Spleen (tissue), 11 donors: Measurements from ENCODE around the gene CMIP. TPM values are rescaled to one million over a fixed set of nuclear protein-coding genes. Genes with fewer than 3 reads are reported as not detected.

Source experiments
- DNase-seq: peaks from one replicate; pipeline ENCODE4 v3.0.0-alpha.2; 2020
- H3K27ac ChIP-seq, 8 donors: fragments of 200-600 bp; sonication (generic) in 7 of 8; 1 replicate in 4 of 8; 2 replicates in 4 of 8; pipeline versions ENCODE4 v1.5.0 to v1.8.0; 2016 to 2021; ENCODE audit warnings: inconsistent platforms in 4 of 8, mild to moderate bottlenecking in 4 of 8, moderate library complexity in 1 of 8
- H3K27me3 ChIP-seq, 7 donors: fragments of 200-600 bp; sonication (generic) in 6 of 7; replicated peaks in 1 of 7; 1 replicate in 4 of 7; 2 replicates in 3 of 7; pipeline versions ENCODE4 v1.5.0 to v1.8.0; 2016 to 2021; ENCODE audit warnings: inconsistent platforms in 3 of 7, mild to moderate bottlenecking in 1 of 7
- H3K36me3 ChIP-seq, 6 donors: fragments of 200-600 bp; sonication (generic) in 5 of 6; 1 replicate in 4 of 6; 2 replicates in 2 of 6; pipeline versions ENCODE4 v1.5.0 to v1.8.0; 2016 to 2021; ENCODE audit warnings: inconsistent platforms in 2 of 6
- H3K4me1 ChIP-seq, 6 donors: fragments of 200-600 bp; sonication (generic) in 5 of 6; 1 replicate in 3 of 6; 2 replicates in 3 of 6; pipeline versions ENCODE4 v1.5.0 to v1.8.0; 2016 to 2021; ENCODE audit warnings: inconsistent platforms in 3 of 6
- H3K4me3 ChIP-seq, 8 donors: fragments of 200-600 bp; sonication (generic) in 7 of 8; 1 replicate in 4 of 8; 2 replicates in 4 of 8; pipeline versions ENCODE4 v1.5.0 to v1.8.0; 2016 to 2021; ENCODE audit warnings: inconsistent platforms in 4 of 8, mild to moderate bottlenecking in 4 of 8, moderate library complexity in 2 of 8
- H3K9me3 ChIP-seq, 8 donors: fragments of 200-600 bp; sonication (generic) in 7 of 8; 1 replicate in 4 of 8; 2 replicates in 4 of 8; pipeline versions ENCODE4 v1.5.0 to v1.8.0; 2016 to 2021; ENCODE audit warnings: inconsistent platforms in 4 of 8
- POLR2A ChIP-seq, 3 donors: fragments of 450-650 bp; IDR thresholded peaks; one replicate each; pipeline ENCODE4 v1.5.1; 2017; ENCODE audit warnings: antibody characterized with exemption in 3 of 3, mild to moderate bottlenecking in 1 of 3
- POLR2AphosphoS5 ChIP-seq, 3 donors: sonication (generic); formaldehyde crosslinking; IDR thresholded peaks; one replicate each; pipeline ENCODE4 v1.5.1; 2017; ENCODE audit warnings: antibody characterized with exemption in 3 of 3
- WGBS, 5 donors: extraction: QIAGEN DNeasy Blood & Tissue Kit in 3 of 5; methylation state at CpG; one replicate each; pipeline versions ENCODE4 v1.1.5 to v1.1.7; 2013 to 2018; 5-methylcytosine and 5-hydroxymethylcytosine counted together
- intact Hi-C: fragments of 100-400 bp; cut with DNase I; formaldehyde crosslinking; loops from one replicate; pipeline ENCODE4 v1.15.0; 2023; ENCODE audit warnings: low total_unique reads
- microRNA-seq, 3 donors: library from miRNA; unstranded; fragments of <30 nt; microRNA quantifications; one replicate each; pipeline versions ENCODE4 to v1.1.0, GENCODE V29; 2019 to 2020
- polyA plus RNA-seq, 3 donors: library from polyadenylated mRNA; stranded (reverse); fragments of 200-250 nt; gene quantifications; one replicate each; pipeline ENCODE4 v1.2.1, GENCODE V29; 2013
- small RNA-seq, 4 donors: library from RNA; depleted of rRNA; stranded (forward); fragments of <200 nt; gene quantifications; one replicate each; pipeline ENCODE3, GENCODE V24; 2016
- total RNA-seq, 7 donors: library from RNA; depleted of rRNA in 3 of 7; stranded (reverse); fragments of >200 nt in 3 of 7; fragmentation: NEBNext Ultra II Directional in 4 of 7; extraction: Animal tissue kit (Norgen Biotek cat#: 25700) in 4 of 7; gene quantifications; one replicate each; pipeline versions ENCODE4 v1.1.0 to v1.2.1, GENCODE V29; 2016 to 2021
- TF ChIP-seq, protein P1 (sequence below), 11 experiments: fragments of 200-600 bp in 7 of 11; fragments of 450-650 bp in 4 of 11; sonication (generic) in 4 of 11; IDR thresholded peaks in 8 of 11; conservative IDR thresholded peaks in 3 of 11; 1 replicate in 7 of 11; 2 replicates in 4 of 11; pipeline versions ENCODE4 v1.4.0 to v1.8.0; 2016 to 2021; ENCODE audit warnings: antibody characterized with exemption in 11 of 11, inconsistent platforms in 4 of 11, mild to moderate bottlenecking in 1 of 11
- donor health status: healthy with polysubstance abuse.
- donor health status: DM: no; HTN: no; CAD: no; lungs with moderate emphysema.
- donor health status: DM: no; HTN: no; CAD: no.
- donor health status: Bipolar disorder and iron deficiency.
- donor health status: healthy.
- donor health status: DM: no; HTN: no; CAD: no.
- donor health status: DM: yes; HTN: yes; CAD: no.

The CMIP gene
- total and polyA plus RNA-seq, 10 donors, result 6.0 to 107 (median 63.6) TPM

DNA sequence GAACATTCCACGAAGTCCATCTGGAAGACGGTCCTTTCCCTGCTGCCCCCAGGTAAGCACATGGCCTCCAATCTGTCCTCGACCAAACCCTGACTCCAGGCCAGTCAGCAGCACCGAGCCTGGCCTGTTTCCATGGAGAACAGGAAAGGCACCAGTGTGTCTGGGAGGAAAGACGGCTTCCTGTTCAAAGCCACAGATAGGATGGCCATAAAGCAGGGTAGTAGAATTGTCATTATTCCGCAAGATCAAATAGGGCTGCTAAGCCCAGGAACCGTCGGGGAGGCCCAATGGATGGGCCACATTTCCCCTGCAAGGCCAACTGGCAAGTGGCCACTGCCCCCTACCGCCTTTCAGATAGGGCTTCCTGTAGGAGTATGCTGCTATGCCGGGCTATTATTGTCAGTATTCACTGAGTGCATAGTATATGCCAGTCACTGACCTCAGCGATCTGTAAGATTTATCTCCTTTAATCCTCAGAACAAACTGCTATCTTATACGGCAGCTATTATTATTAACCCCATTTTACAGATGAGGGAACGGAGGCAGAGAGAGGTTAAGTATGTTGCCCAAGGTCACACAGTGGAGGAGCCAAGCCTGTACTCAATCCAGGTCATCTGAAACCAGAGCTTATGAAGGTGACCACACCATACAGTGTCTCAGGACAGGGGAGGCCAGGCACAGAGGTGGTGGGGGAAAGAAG lies 311.5 kb downstream of the CMIP start:
- H3K4me3 ChIP-seq, result peak overlapping the region in 1 of 8 donors; percentile 19
- no peaks in the 10 kb centered on the region for H3K36me3 ChIP-seq
- no peak for TF ChIP-seq POLR2A (IDR thresholded peaks at IDR 0.05)
- peak in 2 of 3 donors; percentile 42 to 56 for TF ChIP-seq POLR2AphosphoS5 (IDR thresholded peaks at IDR 0.05)
- TF ChIP-seq, protein P1, sequence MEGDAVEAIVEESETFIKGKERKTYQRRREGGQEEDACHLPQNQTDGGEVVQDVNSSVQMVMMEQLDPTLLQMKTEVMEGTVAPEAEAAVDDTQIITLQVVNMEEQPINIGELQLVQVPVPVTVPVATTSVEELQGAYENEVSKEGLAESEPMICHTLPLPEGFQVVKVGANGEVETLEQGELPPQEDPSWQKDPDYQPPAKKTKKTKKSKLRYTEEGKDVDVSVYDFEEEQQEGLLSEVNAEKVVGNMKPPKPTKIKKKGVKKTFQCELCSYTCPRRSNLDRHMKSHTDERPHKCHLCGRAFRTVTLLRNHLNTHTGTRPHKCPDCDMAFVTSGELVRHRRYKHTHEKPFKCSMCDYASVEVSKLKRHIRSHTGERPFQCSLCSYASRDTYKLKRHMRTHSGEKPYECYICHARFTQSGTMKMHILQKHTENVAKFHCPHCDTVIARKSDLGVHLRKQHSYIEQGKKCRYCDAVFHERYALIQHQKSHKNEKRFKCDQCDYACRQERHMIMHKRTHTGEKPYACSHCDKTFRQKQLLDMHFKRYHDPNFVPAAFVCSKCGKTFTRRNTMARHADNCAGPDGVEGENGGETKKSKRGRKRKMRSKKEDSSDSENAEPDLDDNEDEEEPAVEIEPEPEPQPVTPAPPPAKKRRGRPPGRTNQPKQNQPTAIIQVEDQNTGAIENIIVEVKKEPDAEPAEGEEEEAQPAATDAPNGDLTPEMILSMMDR (IDR thresholded peaks at IDR 0.05 in 8 of 11, conservative IDR thresholded peaks at IDR 0.05 in 3 of 11), result peak in 1 of 11 experiments; percentile 25
- no peaks in the 10 kb centered on the region for H3K9me3 ChIP-seq
- intact Hi-C loops, result no loop called here
- peaks cover 13 to 75% (median 38%) of the 10 kb centered on the region in 6 donors for H3K4me1 ChIP-seq
- no peaks in the 10 kb centered on the region for H3K27me3 ChIP-seq
- peak; percentile 51 for DNase-seq
- WGBS, 5 donors, result 21 to 33% (median 29%) methylated on average over 13 of the region's 13 CpGs
- H3K27ac ChIP-seq, result peak overlapping the region in 4 of 8 donors; percentile 10 to 44 (median 28)

DNA sequence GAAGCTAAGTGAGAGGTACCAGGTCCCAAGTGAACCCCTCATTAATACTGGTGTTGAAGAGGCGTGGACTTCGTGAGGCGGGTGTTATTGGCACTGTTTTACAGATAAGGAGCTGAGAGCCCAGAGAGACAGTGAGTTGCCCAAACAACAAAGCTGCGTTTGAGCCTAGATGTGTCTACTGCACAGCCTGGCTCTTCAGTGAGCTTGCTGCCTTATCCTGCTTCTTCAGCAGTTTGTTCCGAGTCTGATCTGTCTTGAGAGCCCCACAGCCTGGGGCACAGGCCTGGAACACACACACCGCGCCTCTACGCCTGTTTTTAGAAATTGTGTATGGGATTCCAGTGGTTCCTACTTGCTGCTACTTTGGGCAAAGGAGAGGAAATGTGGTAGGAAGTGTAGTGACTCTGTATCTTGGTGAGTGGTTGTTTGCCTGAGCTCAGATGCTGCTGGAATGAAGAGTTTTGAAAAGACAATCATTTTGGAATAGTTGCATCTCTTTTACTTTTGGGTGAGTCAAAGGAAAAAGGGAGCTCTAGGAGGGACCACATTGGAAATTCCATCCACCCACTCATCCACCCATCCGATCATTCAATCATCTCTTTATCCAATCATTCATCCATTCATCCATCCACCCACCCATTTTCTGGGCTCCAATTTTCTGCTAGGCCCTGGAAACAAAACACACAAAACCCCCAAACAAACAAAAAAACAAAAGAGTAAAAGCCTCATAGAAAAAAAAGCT lies 312.2 kb downstream of the CMIP start:
- H3K36me3 ChIP-seq, result no peaks in the 10 kb centered on the region
- H3K4me3 ChIP-seq, result no peak overlapping the region
- WGBS, 5 donors, result 44 to 71% (median 50%) methylated on average over 9 of the region's 9 CpGs
- H3K4me1 ChIP-seq, result peaks cover 12 to 68% (median 32%) of the 10 kb centered on the region in 6 donors
- peak; percentile 59 for DNase-seq
- H3K9me3 ChIP-seq, result no peaks in the 10 kb centered on the region
- H3K27ac ChIP-seq, result peak overlapping the region in 3 of 8 donors; percentile 22 to 44 (median 33)
- no peaks in the 10 kb centered on the region for H3K27me3 ChIP-seq
- TF ChIP-seq POLR2A (IDR thresholded peaks at IDR 0.05) (no peak), POLR2AphosphoS5 (IDR thresholded peaks at IDR 0.05) (no peak)
- TF ChIP-seq, protein P1 (IDR thresholded peaks at IDR 0.05 in 8 of 11, conservative IDR thresholded peaks at IDR 0.05 in 3 of 11), result no peak
- intact Hi-C loops, result no loop called here

DNA sequence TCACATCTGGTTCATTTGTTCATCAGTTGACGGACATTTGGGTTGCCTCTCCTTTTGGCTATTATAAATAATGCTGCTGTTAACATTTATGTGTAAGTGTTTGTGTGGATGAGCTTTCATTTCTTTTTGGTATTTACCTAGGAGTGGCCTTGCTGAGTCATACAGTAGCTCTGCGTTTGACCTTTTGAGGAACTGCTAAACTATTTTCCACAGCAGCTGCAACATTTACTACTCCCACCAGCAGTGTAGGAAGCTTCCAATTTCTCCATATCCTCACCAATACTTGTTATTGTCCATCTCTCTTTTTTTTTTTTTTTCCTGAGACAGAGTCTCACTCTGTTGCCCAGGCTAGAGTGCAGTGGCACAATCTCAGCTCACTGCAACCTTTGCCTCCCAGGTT lies 313.8 kb downstream of the CMIP start:
- DNase-seq, result no peak
- Histone ChIP-seq H3K4me3 (no peak overlapping the region), H3K27ac (peak overlapping the region in 4 of 8 donors; percentile 5 to 62 (median 26)), H3K9me3 (no peaks in the 10 kb centered on the region), H3K4me1 (peaks cover 6 to 52% (median 17%) of the 10 kb centered on the region in 6 donors), H3K27me3 (no peaks in the 10 kb centered on the region), H3K36me3 (no peaks in the 10 kb centered on the region)
- intact Hi-C loops, result no loop called here
- TF ChIP-seq POLR2AphosphoS5 (IDR thresholded peaks at IDR 0.05) (no peak), POLR2A (IDR thresholded peaks at IDR 0.05) (no peak)
- TF ChIP-seq, protein P1 (IDR thresholded peaks at IDR 0.05 in 8 of 11, conservative IDR thresholded peaks at IDR 0.05 in 3 of 11), result no peak
- WGBS, 5 donors, result 14 to 43% (median 16%) methylated on average over 2 of the region's 2 CpGs

Small RNA genes within 50 kb of the gene (microRNA-seq; reads per million reads assigned to microRNA genes)
- 0 to 0.36 (median 0) reads per million in 3 donors for gene MIR6504
- gene MIR7854, result 3.3 to 7.4 (median 4.2) reads per million in 3 donors

Small RNA genes within 50 kb of the gene (small RNA-seq; reads per million reads assigned to genes)
- gene MIR6504 (0 to 0.06 (median 0) reads per million in 4 donors), gene MIR7854 (0 to 0.06 (median 0) reads per million in 4 donors)

Other genes starting within 250 kb of the CMIP start
- gene BCO1, start 206.1 kb upstream of the CMIP start, total RNA-seq, result not detected
- gene BCO1, start 206.1 kb upstream of the CMIP start, polyA plus RNA-seq, result not detected
- 10 to 100 TPM in 1 of 7 donors, 1 to 10 TPM in 6; 4.5 to 10.3 (median 6.1) TPM for gene GAN, start 129.8 kb upstream of the CMIP start, total RNA-seq
- under 1 TPM; 0.54 to 0.77 (median 0.58) TPM for gene GAN, start 129.8 kb upstream of the CMIP start, polyA plus RNA-seq